Trophoblast cell (in vitro differentiated cells and primary cell): Measurements from ENCODE around the gene ARHGEF37.

Experiments
- DNase-seq, 2 donors: peaks; one replicate each; pipeline ENCODE4 v3.0.0-alpha.2; 2016
- H2AFZ ChIP-seq: 2 replicates; pipeline ENCODE4 v1.6.1; 2013; ENCODE audit warnings: low read length, moderate library complexity, mild to moderate bottlenecking; ENCODE audit not compliant: insufficient read depth, poor library complexity
- H2AK5ac ChIP-seq: 2 replicates; pipeline ENCODE4 v1.6.1; 2013; ENCODE audit warnings: mild to moderate bottlenecking, low read length
- H2BK120ac ChIP-seq: 2 replicates; pipeline ENCODE4 v1.6.1; 2013; ENCODE audit warnings: low read length, mild to moderate bottlenecking, moderate library complexity; ENCODE audit not compliant: insufficient read depth, poor library complexity
- H2BK12ac ChIP-seq: 2 replicates; pipeline ENCODE4 v1.6.1; 2013; ENCODE audit warnings: mild to moderate bottlenecking, low read length, moderate library complexity
- H2BK5ac ChIP-seq: 2 replicates; pipeline ENCODE4 v1.6.1; 2013; ENCODE audit warnings: low read length, low read depth, moderate library complexity, mild to moderate bottlenecking; ENCODE audit not compliant: poor library complexity
- H3K14ac ChIP-seq: 2 replicates; pipeline ENCODE4 v1.6.1; 2013; ENCODE audit warnings: mild to moderate bottlenecking, low read length
- H3K18ac ChIP-seq: 2 replicates; pipeline ENCODE4 v1.6.1; 2013; ENCODE audit warnings: mild to moderate bottlenecking, low read length
- H3K23ac ChIP-seq: 2 replicates; pipeline ENCODE4 v1.6.1; 2013; ENCODE audit warnings: low read length
- H3K27ac ChIP-seq: 2 replicates; pipeline ENCODE4 v1.5.1; 2013; ENCODE audit warnings: low read depth, mild to moderate bottlenecking, inconsistent platforms, low read length, moderate library complexity
- H3K27me3 ChIP-seq: 2 replicates; pipeline ENCODE4 v1.6.1; 2013; ENCODE audit warnings: inconsistent platforms, mild to moderate bottlenecking, low read length, moderate library complexity; ENCODE audit not compliant: insufficient read depth
- H3K36me3 ChIP-seq, 2 experiments: 1 replicate in 1 of 2; 2 replicates in 1 of 2; pipeline ENCODE4 v1.6.1; 2013; ENCODE audit warnings: low read length in 2 of 2, mild to moderate bottlenecking in 2 of 2, moderate library complexity in 1 of 2; ENCODE audit not compliant: insufficient read depth in 2 of 2, control insufficient read depth in 1 of 2
- H3K4ac ChIP-seq: 2 replicates; pipeline ENCODE4 v1.6.1; 2013; ENCODE audit warnings: low read depth, mild to moderate bottlenecking, low read length, moderate library complexity
- H3K4me1 ChIP-seq, 2 experiments: 1 replicate in 1 of 2; 2 replicates in 1 of 2; pipeline ENCODE4 v1.6.1; 2013; ENCODE audit warnings: low read length in 2 of 2, mild to moderate bottlenecking in 2 of 2, moderate library complexity in 1 of 2; ENCODE audit not compliant: insufficient read depth in 2 of 2, control insufficient read depth in 1 of 2
- H3K4me2 ChIP-seq: 2 replicates; pipeline ENCODE4 v1.6.1; 2013; ENCODE audit warnings: inconsistent platforms, mild to moderate bottlenecking, low read length, moderate library complexity
- H3K4me3 ChIP-seq: 2 replicates; pipeline ENCODE4 v1.5.1; 2013; ENCODE audit warnings: mild to moderate bottlenecking, low read depth, low read length, inconsistent platforms
- H3K79me1 ChIP-seq: one replicate; pipeline ENCODE4 v1.6.1; 2013; ENCODE audit warnings: low read length
- H3K79me2 ChIP-seq: 2 replicates; pipeline ENCODE4 v1.6.1; 2013; ENCODE audit warnings: low read length, mild to moderate bottlenecking; ENCODE audit not compliant: control insufficient read depth, insufficient read depth, poor library complexity
- H3K9ac ChIP-seq: 2 replicates; pipeline ENCODE4 v1.6.1; 2013; ENCODE audit warnings: mild to moderate bottlenecking, low read length
- H3K9me3 ChIP-seq: 2 replicates; pipeline ENCODE4 v1.6.1; 2013; ENCODE audit warnings: low read depth, mild to moderate bottlenecking, control low read depth, inconsistent platforms, low read length; ENCODE audit not compliant: insufficient read depth
- H4K12ac ChIP-seq: 2 replicates; pipeline ENCODE4 v1.6.1; 2013; ENCODE audit warnings: low read depth, mild to moderate bottlenecking, low read length, moderate library complexity
- H4K8ac ChIP-seq: 2 replicates; pipeline ENCODE4 v1.6.1; 2013; ENCODE audit warnings: low read depth, mild to moderate bottlenecking, low read length, moderate library complexity
- H4K91ac ChIP-seq: one replicate; pipeline ENCODE4 v1.6.1; 2013; ENCODE audit warnings: low read depth, mild to moderate bottlenecking, low read length, moderate library complexity
- WGBS: extraction: QIAGEN DNeasy Blood & Tissue Kit; methylation state at CpG from one replicate; pipeline ENCODE4 v1.1.7; 2013; ENCODE audit warnings: missing lambda C conversion rate; ENCODE audit not compliant: insufficient read length, insufficient coverage; ENCODE audit errors: extremely low coverage; 5-methylcytosine and 5-hydroxymethylcytosine counted together

Gene ARHGEF37

DNA sequence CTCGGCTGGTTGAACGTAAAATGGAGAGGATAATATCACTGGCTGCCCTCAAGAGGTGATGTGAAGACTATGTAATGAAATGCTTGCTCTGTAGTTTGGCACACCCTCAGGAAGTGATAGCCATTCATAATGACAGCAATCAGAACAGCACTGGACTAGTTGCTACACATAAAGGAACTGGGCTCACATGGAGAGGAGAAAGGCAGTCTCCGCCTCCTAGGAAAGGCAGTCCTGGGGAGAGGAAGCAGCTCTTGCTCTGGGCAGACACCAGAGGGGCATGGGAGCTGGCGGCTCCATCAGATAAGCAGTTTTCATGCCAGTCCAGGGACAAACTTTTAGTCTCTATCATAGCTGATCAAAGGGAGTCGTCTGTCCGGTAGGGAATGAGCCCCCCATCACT, 46.9 kb downstream of the ARHGEF37 start:
- Histone ChIP-seq H4K12ac (no peak overlapping the region), H4K8ac (no peak overlapping the region), H3K4me3 (no peak overlapping the region), H4K91ac (no peak overlapping the region), H2BK12ac (no peak overlapping the region), H3K18ac (no peak overlapping the region), H3K4me1 (peaks cover 0 to 7% of the 10 kb centered on the region in 2 experiments), H3K9ac (no peak overlapping the region), H3K4ac (no peak overlapping the region), H3K27me3 (no peaks in the 10 kb centered on the region), H3K36me3 (no peaks in the 10 kb centered on the region), H3K4me2 (no peak overlapping the region), H3K27ac (no peak overlapping the region), H2AFZ (no peak overlapping the region), H3K23ac (no peak overlapping the region), H2AK5ac (no peak overlapping the region), H2BK120ac (no peak overlapping the region), H3K79me1 (no peaks in the 10 kb centered on the region), H2BK5ac (no peak overlapping the region), H3K14ac (no peak overlapping the region), H3K79me2 (no peaks in the 10 kb centered on the region), H3K9me3 (no peaks in the 10 kb centered on the region)
- WGBS: no CpG with 5 or more reads among the region's 6 CpGs
- DNase-seq: no peak

DNA sequence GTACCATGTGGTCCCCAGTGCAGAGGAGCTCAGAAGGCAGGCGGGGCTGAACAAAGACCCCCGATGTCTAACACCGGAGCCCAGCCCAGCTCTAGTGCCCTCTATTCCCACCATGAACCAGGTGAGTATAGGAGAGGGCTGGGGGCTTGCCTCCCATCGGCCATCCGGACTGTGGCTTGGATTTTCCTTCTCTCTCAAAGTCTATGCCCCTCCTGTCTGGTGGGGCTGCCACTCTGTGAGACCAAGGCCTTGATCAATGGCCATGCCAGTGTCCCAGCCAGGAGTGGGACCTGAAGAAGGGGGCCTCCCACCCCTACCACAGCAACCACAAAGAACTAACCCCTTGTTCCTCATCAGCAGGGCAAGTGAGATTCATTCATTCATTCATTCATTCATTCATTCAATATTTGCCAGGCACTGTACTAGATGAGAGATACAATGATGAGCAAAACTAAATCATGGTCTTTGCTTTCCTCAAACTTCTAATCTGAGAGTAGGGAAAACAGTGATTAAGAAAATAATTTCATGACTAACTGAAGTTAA, 47.6 kb downstream of the ARHGEF37 start:
- no peaks in the 10 kb centered on the region for H3K36me3 ChIP-seq
- no peak overlapping the region for H4K12ac ChIP-seq
- no peaks in the 10 kb centered on the region for H3K79me2 ChIP-seq
- H2BK12ac ChIP-seq: no peak overlapping the region
- H2BK120ac ChIP-seq: no peak overlapping the region
- no peak overlapping the region for H3K4me2 ChIP-seq
- no peak overlapping the region for H3K27ac ChIP-seq
- peaks cover 0 to 7% of the 10 kb centered on the region in 2 experiments for H3K4me1 ChIP-seq
- no peak for DNase-seq
- no peaks in the 10 kb centered on the region for H3K9me3 ChIP-seq
- no peak overlapping the region for H4K91ac ChIP-seq
- no peaks in the 10 kb centered on the region for H3K27me3 ChIP-seq
- no peak overlapping the region for H2AK5ac ChIP-seq
- H3K18ac ChIP-seq: no peak overlapping the region
- no peak overlapping the region for H4K8ac ChIP-seq
- no peak overlapping the region for H3K9ac ChIP-seq
- H3K79me1 ChIP-seq: no peaks in the 10 kb centered on the region
- H3K4ac ChIP-seq: no peak overlapping the region
- no CpG with 5 or more reads among the region's 5 CpGs for WGBS
- H3K4me3 ChIP-seq: no peak overlapping the region
- H2BK5ac ChIP-seq: no peak overlapping the region
- no peak overlapping the region for H3K14ac ChIP-seq
- no peak overlapping the region for H2AFZ ChIP-seq
- H3K23ac ChIP-seq: no peak overlapping the region

DNA sequence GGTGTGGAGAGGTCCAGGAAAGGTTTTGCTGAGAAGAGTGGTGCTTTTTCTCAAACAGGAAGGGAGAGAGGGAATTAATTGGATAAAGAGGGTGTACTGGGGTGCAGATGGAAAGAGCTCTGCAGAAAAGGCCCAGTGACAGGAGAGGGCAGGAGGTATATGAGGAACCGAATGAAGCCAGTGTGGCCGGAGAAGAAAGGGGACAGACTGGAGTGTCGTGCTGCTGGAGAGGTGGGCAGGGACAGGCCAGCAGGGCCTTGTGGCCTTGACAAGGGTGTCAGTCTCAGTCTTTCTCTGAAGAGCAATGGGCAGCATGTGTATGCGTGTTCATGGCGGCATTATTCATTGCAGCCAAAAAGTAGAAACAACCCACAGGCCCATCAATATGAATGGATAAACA, 48.1 kb downstream of the ARHGEF37 start:
- H3K4me2 ChIP-seq: no peak overlapping the region
- H3K14ac ChIP-seq: no peak overlapping the region
- peaks cover 0 to 7% of the 10 kb centered on the region in 2 experiments for H3K4me1 ChIP-seq

DNA sequence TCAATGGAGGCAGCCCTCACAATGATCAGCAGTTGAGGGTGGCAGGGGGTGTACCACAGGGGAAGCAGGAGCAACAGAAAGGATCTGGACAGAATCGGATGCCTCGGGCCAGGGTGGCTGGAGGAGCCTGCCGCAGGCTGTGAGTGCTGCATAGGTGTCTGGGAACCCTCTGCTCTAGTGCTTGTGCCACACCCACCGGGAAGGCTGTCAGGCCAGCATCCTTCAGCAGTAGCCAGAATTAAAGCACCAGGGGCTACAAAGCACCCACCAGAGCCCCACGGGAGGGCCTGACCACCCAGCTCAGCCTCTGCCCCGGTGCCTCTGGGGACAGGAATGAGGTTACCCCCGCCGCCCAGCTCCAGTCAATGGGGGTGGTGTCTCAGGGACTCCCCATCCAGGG, 49.0 kb downstream of the ARHGEF37 start:
- Histone ChIP-seq H2BK12ac (no peak overlapping the region), H3K4me3 (no peak overlapping the region), H3K79me1 (no peaks in the 10 kb centered on the region), H2AK5ac (no peak overlapping the region), H3K79me2 (no peaks in the 10 kb centered on the region), H3K18ac (no peak overlapping the region), H3K4me2 (no peak overlapping the region), H4K12ac (no peak overlapping the region), H4K8ac (no peak overlapping the region), H3K23ac (no peak overlapping the region), H2BK5ac (no peak overlapping the region), H3K27me3 (no peaks in the 10 kb centered on the region), H3K9me3 (no peaks in the 10 kb centered on the region), H4K91ac (no peak overlapping the region), H3K14ac (no peak overlapping the region), H2AFZ (no peak overlapping the region), H3K27ac (no peak overlapping the region), H2BK120ac (no peak overlapping the region), H3K4ac (no peak overlapping the region), H3K36me3 (no peaks in the 10 kb centered on the region), H3K4me1 (peaks cover 0 to 7% of the 10 kb centered on the region in 2 experiments), H3K9ac (no peak overlapping the region)
- WGBS: no CpG with 5 or more reads among the region's 8 CpGs
- DNase-seq: no peak

More for the DNA sequence above, 48.1 kb downstream of the ARHGEF37 start:
- Histone ChIP-seq H4K91ac (no peak overlapping the region), H4K12ac (no peak overlapping the region), H3K23ac (no peak overlapping the region), H3K27me3 (no peaks in the 10 kb centered on the region), H3K36me3 (no peaks in the 10 kb centered on the region), H2BK120ac (no peak overlapping the region), H3K4me3 (no peak overlapping the region), H2AK5ac (no peak overlapping the region), H3K27ac (no peak overlapping the region), H2BK12ac (no peak overlapping the region), H3K79me2 (no peaks in the 10 kb centered on the region), H4K8ac (no peak overlapping the region), H2AFZ (no peak overlapping the region), H2BK5ac (no peak overlapping the region), H3K18ac (no peak overlapping the region), H3K4ac (no peak overlapping the region), H3K79me1 (no peaks in the 10 kb centered on the region), H3K9me3 (no peaks in the 10 kb centered on the region), H3K9ac (no peak overlapping the region)
- DNase-seq: no peak
- WGBS: no CpG with 5 or more reads among the region's 5 CpGs
